Measurements from ENCODE around the gene CDKAL1. TPM values are rescaled to one million over a fixed set of nuclear protein-coding genes. Genes with fewer than 3 reads are reported as not detected.
"Not testable (repeated sequence)": the region's sequence is repeated elsewhere in the genome, so short reads cannot be mapped to it uniquely, and the experiment has no call there.

CDKAL1 gene
- total and polyA plus RNA-seq, 2 experiments from 2014 or later = 12.2 to 13.7 TPM

- Histone ChIP-seq H3K27me3 (no peaks in the 10 kb centered on the region), H3K9me3 (ENCODE audit: low read depth) (no peaks in the 10 kb centered on the region), H3K4me1 (ENCODE audit: low read depth) (peaks cover 6% of the 10 kb centered on the region), H3K4me3 (no peak overlapping the region), H3K27ac (no peak overlapping the region), H3K36me3 (no peaks in the 10 kb centered on the region)
- no peak for TF ChIP-seq CTCF (IDR thresholded peaks at IDR 0.05; ENCODE audit: low read depth, low read length)
- no peak for DNase-seq (ENCODE audit: low read depth in 1 of 2, low spot score in 1 of 2)
These were observed 221.4 kb downstream of the CDKAL1 start for GRCh38 chr6:20755631-20756030.

- not testable (repeated sequence) for H3K36me3 ChIP-seq; H3K27me3 ChIP-seq; H3K27ac ChIP-seq; DNase-seq (ENCODE audit: low read depth in 1 of 2, low spot score in 1 of 2); H3K9me3 ChIP-seq (ENCODE audit: low read depth); H3K4me3 ChIP-seq; H3K4me1 ChIP-seq (ENCODE audit: low read depth)
These were observed 222.4 kb downstream of the CDKAL1 start for GRCh38 chr6:20756584-20757147.

GRCh38 chr6:20757761-20758160 is 223.5 kb downstream of the CDKAL1 start:
- H3K36me3 ChIP-seq = no peaks in the 10 kb centered on the region
- no peaks in the 10 kb centered on the region for H3K27me3 ChIP-seq
- no peaks in the 10 kb centered on the region for H3K9me3 ChIP-seq (ENCODE audit: low read depth)
- TF ChIP-seq CTCF (IDR thresholded peaks at IDR 0.05; ENCODE audit: low read depth, low read length) = no peak
- no peaks in the 10 kb centered on the region for H3K4me1 ChIP-seq (ENCODE audit: low read depth)
- H3K4me3 ChIP-seq = no peak overlapping the region
- no peak overlapping the region for H3K27ac ChIP-seq
- DNase-seq (ENCODE audit: low read depth in 1 of 2, low spot score in 1 of 2) = no peak

- no peak for DNase-seq (ENCODE audit: low read depth in 1 of 2, low spot score in 1 of 2)
These were observed 229.0 kb downstream of the CDKAL1 start for GRCh38 chr6:20763296-20763695.

GRCh38 chr6:20769631-20770030 is 235.4 kb downstream of the CDKAL1 start:
- Histone ChIP-seq H3K27me3 (no peaks in the 10 kb centered on the region), H3K4me1 (ENCODE audit: low read depth) (peaks cover 18% of the 10 kb centered on the region), H3K9me3 (ENCODE audit: low read depth) (no peaks in the 10 kb centered on the region), H3K4me3 (no peak overlapping the region), H3K36me3 (no peaks in the 10 kb centered on the region), H3K27ac (no peak overlapping the region)
- no peak for TF ChIP-seq CTCF (IDR thresholded peaks at IDR 0.05; ENCODE audit: low read depth, low read length)
- no peak for DNase-seq (ENCODE audit: low read depth in 1 of 2, low spot score in 1 of 2)

More at GRCh38 chr6:20763296-20763695, 229.0 kb downstream of the CDKAL1 start:
- Histone ChIP-seq H3K4me3 (no peak overlapping the region), H3K4me1 (ENCODE audit: low read depth) (no peaks in the 10 kb centered on the region), H3K9me3 (ENCODE audit: low read depth) (no peaks in the 10 kb centered on the region), H3K27ac (no peak overlapping the region), H3K27me3 (no peaks in the 10 kb centered on the region), H3K36me3 (no peaks in the 10 kb centered on the region)
- no peak for TF ChIP-seq CTCF (IDR thresholded peaks at IDR 0.05; ENCODE audit: low read depth, low read length)

GRCh38 chr6:20770773-20771172 is 236.5 kb downstream of the CDKAL1 start:
- Histone ChIP-seq H3K4me3 (no peak overlapping the region), H3K9me3 (ENCODE audit: low read depth) (no peaks in the 10 kb centered on the region), H3K36me3 (no peaks in the 10 kb centered on the region), H3K27ac (peak overlapping the region; percentile 52), H3K27me3 (no peaks in the 10 kb centered on the region), H3K4me1 (ENCODE audit: low read depth) (peaks cover 18% of the 10 kb centered on the region)
- no peak for TF ChIP-seq CTCF (IDR thresholded peaks at IDR 0.05; ENCODE audit: low read depth, low read length)
- DNase-seq (ENCODE audit: low read depth in 1 of 2, low spot score in 1 of 2) = no peak

All from cardiac muscle cell (in vitro differentiated cells and primary cell).